Fibroblast of pulmonary artery (primary cell): Measurements from ENCODE around the gene GLIS1.

ENCODE experiments used
- DNase-seq: peaks from one replicate; pipeline ENCODE4 v3.0.0-alpha.2; 2010; ENCODE audit warnings: low read depth
- H3K4me3 ChIP-seq: replicated peaks from 2 replicates; pipeline ENCODE4 v1.5.1; 2011; ENCODE audit warnings: low read depth, mild to moderate bottlenecking, control low read depth, low read length, moderate library complexity
- CTCF ChIP-seq: IDR thresholded peaks from 2 replicates; pipeline ENCODE4 v1.5.1; 2011; ENCODE audit warnings: mild to moderate bottlenecking, control low read depth, low read length, inconsistent platforms; ENCODE audit errors: missing control alignments

The GLIS1 gene

GRCh38 chr1:53659436-53659835 is 79.5 kb downstream of the GLIS1 start:
- no peak for DNase-seq
- TF ChIP-seq CTCF, result no peak
- no peak overlapping the region for H3K4me3 ChIP-seq

GRCh38 chr1:53658489-53659230 is 80.3 kb downstream of the GLIS1 start:
- no peak for DNase-seq
- no peak overlapping the region for H3K4me3 ChIP-seq
- no peak for TF ChIP-seq CTCF

- TF ChIP-seq CTCF, result no peak
- DNase-seq, result no peak
- H3K4me3 ChIP-seq, result no peak overlapping the region
These were observed 81.0 kb downstream of the GLIS1 start for GRCh38 chr1:53657891-53658396.

- TF ChIP-seq CTCF, result no peak
- no peak overlapping the region for H3K4me3 ChIP-seq
- DNase-seq, result no peak
These were observed 81.5 kb downstream of the GLIS1 start for GRCh38 chr1:53657531-53657805.

- no peak for TF ChIP-seq CTCF
- no peak overlapping the region for H3K4me3 ChIP-seq
These were observed 82.0 kb downstream of the GLIS1 start for GRCh38 chr1:53656747-53657530.

GRCh38 chr1:53655931-53656746 is 82.8 kb downstream of the GLIS1 start:
- no peak overlapping the region for H3K4me3 ChIP-seq
- no peak for TF ChIP-seq CTCF

More at GRCh38 chr1:53656747-53657530, 82.0 kb downstream of the GLIS1 start:
- DNase-seq, result no peak

More at GRCh38 chr1:53655931-53656746, 82.8 kb downstream of the GLIS1 start:
- peak; percentile 43 for DNase-seq
